ENCODE results near the gene KCNH4. TPM values are rescaled to one million over a fixed set of nuclear protein-coding genes. Genes with fewer than 3 reads are reported as not detected.

Gene KCNH4
- total RNA-seq, 6 experiments from 2014 or later = 0.11 TPM; not detected in 5

DNA sequence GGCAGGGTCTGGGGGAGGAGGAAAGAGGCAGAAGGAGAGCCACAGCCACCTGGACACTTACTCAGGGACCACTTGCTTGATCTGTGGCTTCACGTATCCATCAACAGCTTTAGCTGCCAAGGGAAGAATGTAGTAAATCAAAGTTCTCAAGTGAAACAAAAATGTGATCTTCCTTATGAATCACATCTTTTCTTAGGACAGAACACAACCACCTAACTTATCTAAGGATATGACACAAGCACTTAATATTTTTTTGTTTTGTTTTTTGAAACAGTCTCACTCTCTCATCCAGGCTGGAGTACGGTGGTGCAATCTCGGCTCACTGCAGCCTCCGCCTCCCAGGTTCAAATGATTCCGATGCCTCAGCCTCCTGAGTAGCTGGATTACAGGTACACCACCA, 21.8 kb upstream of the KCNH4 start:
- Histone ChIP-seq H3K9me3 (no peaks in the 10 kb centered on the region), H3K27ac (no peak overlapping the region), H3K36me3 (peaks cover 0 to 19% (median 7%) of the 10 kb centered on the region in 4 donors), H3K4me1 (peaks cover 0 to 15% (median 5%) of the 10 kb centered on the region in 4 donors), H3K4me3 (no peak overlapping the region), H3K27me3 (no peaks in the 10 kb centered on the region)
- ATAC-seq = no peak
- intact Hi-C loops (cut with DNase I) = no loop called here
- no peak for DNase-seq
- WGBS (ENCODE audit: insufficient coverage, low coverage, low lambda C conversion rate, missing lambda C conversion rate) = 91% methylated on average over 5 of the region's 5 CpGs
- TF ChIP-seq, protein P1, sequence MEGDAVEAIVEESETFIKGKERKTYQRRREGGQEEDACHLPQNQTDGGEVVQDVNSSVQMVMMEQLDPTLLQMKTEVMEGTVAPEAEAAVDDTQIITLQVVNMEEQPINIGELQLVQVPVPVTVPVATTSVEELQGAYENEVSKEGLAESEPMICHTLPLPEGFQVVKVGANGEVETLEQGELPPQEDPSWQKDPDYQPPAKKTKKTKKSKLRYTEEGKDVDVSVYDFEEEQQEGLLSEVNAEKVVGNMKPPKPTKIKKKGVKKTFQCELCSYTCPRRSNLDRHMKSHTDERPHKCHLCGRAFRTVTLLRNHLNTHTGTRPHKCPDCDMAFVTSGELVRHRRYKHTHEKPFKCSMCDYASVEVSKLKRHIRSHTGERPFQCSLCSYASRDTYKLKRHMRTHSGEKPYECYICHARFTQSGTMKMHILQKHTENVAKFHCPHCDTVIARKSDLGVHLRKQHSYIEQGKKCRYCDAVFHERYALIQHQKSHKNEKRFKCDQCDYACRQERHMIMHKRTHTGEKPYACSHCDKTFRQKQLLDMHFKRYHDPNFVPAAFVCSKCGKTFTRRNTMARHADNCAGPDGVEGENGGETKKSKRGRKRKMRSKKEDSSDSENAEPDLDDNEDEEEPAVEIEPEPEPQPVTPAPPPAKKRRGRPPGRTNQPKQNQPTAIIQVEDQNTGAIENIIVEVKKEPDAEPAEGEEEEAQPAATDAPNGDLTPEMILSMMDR (IDR thresholded peaks at IDR 0.05) = no peak
- no peak for TF ChIP-seq POLR2A (IDR thresholded peaks at IDR 0.05)

DNA sequence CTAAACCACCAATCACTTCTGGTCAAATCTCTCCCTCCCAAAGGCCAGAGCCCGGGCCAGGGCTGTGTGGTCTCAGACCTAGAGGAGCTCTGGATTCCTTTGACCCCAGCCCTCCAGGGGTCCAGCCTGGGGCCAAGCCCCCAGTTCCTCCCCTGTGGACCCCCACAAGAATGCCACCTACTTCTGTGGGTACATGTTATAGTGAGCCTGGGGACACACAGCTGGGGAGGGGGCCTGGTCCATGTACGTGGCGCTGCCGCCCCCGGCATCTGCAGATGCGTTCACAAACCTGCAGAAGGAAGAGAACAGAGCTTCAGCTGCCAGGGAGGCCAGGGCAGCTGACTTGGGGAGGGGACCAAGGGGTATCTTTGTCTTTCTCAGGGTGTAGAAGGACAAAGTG, 21.2 kb upstream of the KCNH4 start:
- H3K9me3 ChIP-seq = no peaks in the 10 kb centered on the region
- H3K27ac ChIP-seq = no peak overlapping the region
- peaks cover 0 to 15% (median 5%) of the 10 kb centered on the region in 4 donors for H3K4me1 ChIP-seq
- TF ChIP-seq, protein P1 (IDR thresholded peaks at IDR 0.05) = no peak
- TF ChIP-seq POLR2A (IDR thresholded peaks at IDR 0.05) = no peak
- no peaks in the 10 kb centered on the region for H3K27me3 ChIP-seq
- no peak overlapping the region for H3K4me3 ChIP-seq
- no CpG with 5 or more reads among the region's 6 CpGs for WGBS (ENCODE audit: insufficient coverage, low coverage, low lambda C conversion rate, missing lambda C conversion rate)
- ATAC-seq = no peak
- intact Hi-C loops (cut with DNase I) = no loop called here
- H3K36me3 ChIP-seq = peaks cover 0 to 14% (median 6%) of the 10 kb centered on the region in 4 donors
- DNase-seq = no peak

DNA sequence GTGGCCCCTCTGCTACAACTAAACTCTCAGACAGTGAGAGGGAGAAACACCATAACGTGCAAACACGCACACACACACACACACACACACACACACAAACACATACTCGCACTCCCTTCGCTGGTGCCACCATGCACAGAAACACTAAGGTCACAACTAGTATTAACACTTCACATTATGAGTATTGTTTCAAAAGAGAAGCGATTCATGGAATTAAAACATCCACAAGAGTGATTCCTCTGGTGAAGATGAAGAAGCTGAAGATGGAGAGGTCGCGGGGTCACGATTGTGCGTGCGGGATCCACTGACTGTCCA, 20.5 kb upstream of the KCNH4 start:
- ATAC-seq (no peak), DNase-seq (no peak)
- Histone ChIP-seq H3K36me3 (peaks cover 0 to 7% (median 2%) of the 10 kb centered on the region in 4 donors), H3K9me3 (no peaks in the 10 kb centered on the region), H3K4me1 (peaks cover 0 to 15% (median 5%) of the 10 kb centered on the region in 4 donors), H3K27me3 (no peaks in the 10 kb centered on the region), H3K27ac (peak overlapping the region in 1 of 3 donors; percentile 49), H3K4me3 (no peak overlapping the region)
- WGBS (ENCODE audit: insufficient coverage, low coverage, low lambda C conversion rate, missing lambda C conversion rate) = 69% methylated on average over 10 of the region's 10 CpGs
- intact Hi-C loops (cut with DNase I) = no loop called here
- TF ChIP-seq POLR2A (IDR thresholded peaks at IDR 0.05) = no peak
- TF ChIP-seq, protein P1 (IDR thresholded peaks at IDR 0.05) = no peak

DNA sequence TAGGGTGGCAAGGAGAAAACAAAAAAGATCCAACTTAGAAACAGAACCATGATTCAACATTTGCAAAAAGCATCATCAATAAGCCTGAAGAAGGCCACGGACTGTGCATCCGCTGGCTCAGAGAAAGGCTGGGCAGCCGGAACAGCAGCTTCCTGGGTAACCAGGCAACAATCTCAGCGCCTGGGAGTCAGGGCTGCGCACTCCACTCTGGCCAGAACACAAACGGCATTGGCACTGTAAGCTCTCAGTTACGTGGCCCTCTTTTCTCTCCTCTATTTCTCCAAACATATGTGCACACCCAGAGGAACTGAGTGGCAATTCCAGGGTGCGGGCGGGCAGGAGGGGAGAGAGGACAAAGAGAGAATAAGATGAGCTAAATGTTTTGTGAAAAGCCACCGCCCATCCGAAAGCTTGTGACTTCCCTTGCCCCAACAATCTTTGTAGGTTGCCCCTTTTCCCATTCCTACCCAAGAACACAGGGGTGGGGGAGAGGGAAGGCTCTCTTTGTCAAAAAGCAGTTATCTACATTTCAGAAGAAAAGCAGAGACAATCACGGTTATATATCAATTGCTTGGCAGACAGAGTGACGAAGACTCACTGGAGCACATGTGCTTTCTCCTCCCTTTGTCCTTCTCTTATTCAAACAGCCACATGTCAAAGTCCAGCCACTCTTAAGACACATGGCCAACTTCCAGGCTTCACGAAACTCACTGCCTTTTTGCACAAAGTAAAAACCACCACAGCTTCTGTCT, 19.9 kb upstream of the KCNH4 start:
- DNase-seq (peak in 1 of 3 donors; percentile 71), ATAC-seq (peak; percentile 79 to 89 (median 82))
- Histone ChIP-seq H3K9me3 (no peaks in the 10 kb centered on the region), H3K27me3 (no peaks in the 10 kb centered on the region), H3K4me1 (peaks cover 0 to 15% (median 5%) of the 10 kb centered on the region in 4 donors), H3K4me3 (peak overlapping the region in 1 of 3 donors; percentile 17), H3K27ac (peak overlapping the region in 2 of 3 donors; percentile 49 to 56), H3K36me3 (peaks cover 0 to 7% (median 2%) of the 10 kb centered on the region in 4 donors)
- TF ChIP-seq, protein P1 (IDR thresholded peaks at IDR 0.05) = no peak
- intact Hi-C loops (cut with DNase I) = no loop called here
- WGBS (ENCODE audit: insufficient coverage, low coverage, low lambda C conversion rate, missing lambda C conversion rate) = 47% methylated on average over 5 of the region's 14 CpGs
